K562 (cell line): ENCODE measurements around the gene NHSL2. TPM values are rescaled to one million over a fixed set of nuclear protein-coding genes. Genes with fewer than 3 reads are reported as not detected.

Experiments
- BCL6 ChIP-seq: fragments of 250-450 bp; sonication (Bioruptor Pico); IDR thresholded peaks from 2 replicates; pipeline ENCODE4 v1.4.0; 2020
- BRD4 ChIP-seq: fragments of 200-600 bp; sonication (generic); IDR thresholded peaks from 2 replicates; pipeline ENCODE4 v1.6.1; 2017; ENCODE audit warnings: inconsistent platforms
- CCAR2 ChIP-seq: fragments of 200-400 bp; formaldehyde crosslinking; IDR thresholded peaks from 2 replicates; pipeline ENCODE4 v1.6.1; 2017; ENCODE audit warnings: mild to moderate bottlenecking, low read depth, low read length
- CREBBP ChIP-seq: IDR thresholded peaks from one replicate; pipeline ENCODE4 v1.6.1; 2012; ENCODE audit warnings: low read depth, mild to moderate bottlenecking, control low read depth, inconsistent platforms, low read length
- FOSL1 ChIP-seq: fragments of 200-800 bp; sonication (Bioruptor generic); conservative IDR thresholded peaks from 2 replicates; pipeline ENCODE4 v1.6.1; 2016; ENCODE audit warnings: missing genetic modification characterization, missing compliant biosample characterization
- HEY1 ChIP-seq: fragments of 250-450 bp; sonication (Bioruptor Pico); IDR thresholded peaks from 2 replicates; pipeline ENCODE4 v1.5.0; 2020; ENCODE audit warnings: mild to moderate bottlenecking, moderate library complexity, borderline replicate concordance
- KLF16 ChIP-seq: IDR thresholded peaks from 2 replicates; pipeline ENCODE4 v1.6.1; 2016; ENCODE audit warnings: antibody characterized with exemption
- TAF15 ChIP-seq: fragments of 200-400 bp; formaldehyde crosslinking; IDR thresholded peaks from 2 replicates; pipeline ENCODE4 v1.6.1; 2017; ENCODE audit warnings: mild to moderate bottlenecking, low read depth, low read length, moderate library complexity
- TCF3 ChIP-seq: sonication (generic); formaldehyde crosslinking; IDR thresholded peaks from 2 replicates; pipeline ENCODE4 v1.4.0; 2020; ENCODE audit warnings: mild to moderate bottlenecking, missing genetic modification reagents
- ZBTB17 ChIP-seq: fragments of 450-650 bp; formaldehyde crosslinking; IDR thresholded peaks from 2 replicates; pipeline ENCODE4 v1.4.0; 2020; ENCODE audit warnings: mild to moderate bottlenecking
- ZNF232 ChIP-seq: sonication (generic); formaldehyde crosslinking; IDR thresholded peaks from 2 replicates; pipeline ENCODE4 v1.8.0; 2022; ENCODE audit warnings: mild to moderate bottlenecking, missing genetic modification reagents
- ZNF239 ChIP-seq: fragments of 250-450 bp; sonication (Bioruptor Pico); IDR thresholded peaks from 2 replicates; pipeline ENCODE4 v1.4.0; 2020; ENCODE audit warnings: mild to moderate bottlenecking
- ZNF280B ChIP-seq: fragments of 250-450 bp; sonication (Bioruptor Pico); IDR thresholded peaks from 2 replicates; pipeline ENCODE4 v1.5.1; 2021; ENCODE audit warnings: mild to moderate bottlenecking
- ZNF696 ChIP-seq: fragments of 250-450 bp; sonication (Bioruptor Pico); conservative IDR thresholded peaks from 2 replicates; pipeline ENCODE4 v1.4.0; 2020; ENCODE audit warnings: mild to moderate bottlenecking, moderate library complexity
- ZNF764 ChIP-seq: fragments of 250-450 bp; sonication (Bioruptor Pico); IDR thresholded peaks from 2 replicates; pipeline ENCODE4 v1.4.0; 2020; ENCODE audit warnings: low read depth, mild to moderate bottlenecking, moderate library complexity
- polyA plus RNA-seq, 8 experiments: library from polyadenylated mRNA; depleted of rRNA in 4 of 8; stranded (reverse) in 5 of 8; unstranded in 3 of 8; fragments of >200 nt; fragmentation: Nextera tagmentation in 2 of 8; fragmentation: Illumina TruSeq in 1 of 8; extraction: Ambion mirVana in 2 of 8; extraction: Trizol in 1 of 8; gene quantifications; 2 replicates each; pipeline versions ENCODE4 v1.2.1 to v1.2.3, GENCODE V29; 2011 to 2014; ENCODE audit warnings: inconsistent platforms in 1 of 8, missing spikeins in 1 of 8
- total RNA-seq, 7 experiments: library from RNA; depleted of rRNA in 6 of 7; stranded (reverse); fragments of >200 nt in 6 of 7; fragmentation: Illumina TruSeq in 2 of 7; extraction: Trizol in 2 of 7; gene quantifications; 2 replicates each; pipeline versions ENCODE4 v1.2.1 to v1.2.3, GENCODE V29; 2011 to 2021; ENCODE audit warnings: low replicate concordance in 1 of 7
- TF ChIP-seq, protein P1 (sequence below), 2 experiments: fragments of 450-650 bp in 1 of 2; sonication (generic) in 1 of 2; formaldehyde crosslinking in 1 of 2; IDR thresholded peaks; 2 replicates each; pipeline versions ENCODE4 v1.7.1 to v1.9.0; 2016 to 2022; ENCODE audit warnings: inconsistent platforms in 1 of 2, mild to moderate bottlenecking in 1 of 2, missing genetic modification reagents in 1 of 2

NHSL2 gene
- total and polyA plus RNA-seq, 9 of the 15 experiments (the other 6 are each of a cell fraction or from before 2014, with no cell fraction given), result 0.02 TPM; not detected in 8

DNA sequence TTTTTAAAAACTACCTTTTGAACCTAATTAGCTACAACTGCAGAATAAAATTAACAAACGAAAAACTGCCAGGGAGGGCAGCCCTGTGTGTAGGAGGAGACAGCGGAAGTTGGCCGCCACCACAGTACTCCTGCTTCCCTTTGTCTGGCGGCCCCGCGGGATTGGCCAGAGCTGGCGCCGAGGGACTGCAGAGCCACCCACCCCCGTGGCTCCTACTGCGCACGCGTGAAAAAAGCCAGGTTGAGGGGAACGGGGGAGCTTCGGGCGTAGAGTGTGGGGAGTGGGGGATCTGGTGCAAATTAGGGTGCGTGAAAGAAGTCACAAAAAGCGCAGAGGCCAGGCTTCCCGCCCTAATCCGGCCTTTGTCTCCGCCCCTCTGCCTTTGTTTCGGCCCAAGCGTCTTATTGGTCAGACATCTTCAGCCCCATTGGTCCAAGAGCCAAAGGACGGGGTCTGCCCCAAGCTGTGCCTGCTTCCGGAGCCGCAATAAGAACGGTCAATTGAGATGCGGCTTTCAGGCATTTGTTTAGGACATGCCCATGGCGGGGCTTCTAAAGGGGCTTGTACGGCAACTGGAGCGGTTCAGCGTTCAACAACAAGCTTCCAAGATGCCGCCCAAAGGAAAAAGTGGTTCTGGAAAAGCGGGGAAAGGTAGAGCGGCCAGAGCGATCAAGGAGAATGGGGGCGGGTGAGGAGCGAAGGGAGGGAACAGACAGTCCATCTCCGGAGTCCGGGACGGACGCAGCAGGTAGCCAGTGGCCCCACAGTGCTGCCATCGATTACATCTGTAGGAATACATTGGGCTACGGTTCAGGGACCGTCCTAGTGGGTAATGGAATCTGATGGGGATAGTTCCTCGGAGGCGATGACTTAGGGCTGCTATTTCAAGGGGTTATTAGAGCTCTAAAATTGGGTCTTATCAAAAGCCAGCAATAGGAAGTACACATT lies 270.8 kb downstream of the NHSL2 start, which contains the start of gene PIN4 (continued):
- TF ChIP-seq, protein P1, sequence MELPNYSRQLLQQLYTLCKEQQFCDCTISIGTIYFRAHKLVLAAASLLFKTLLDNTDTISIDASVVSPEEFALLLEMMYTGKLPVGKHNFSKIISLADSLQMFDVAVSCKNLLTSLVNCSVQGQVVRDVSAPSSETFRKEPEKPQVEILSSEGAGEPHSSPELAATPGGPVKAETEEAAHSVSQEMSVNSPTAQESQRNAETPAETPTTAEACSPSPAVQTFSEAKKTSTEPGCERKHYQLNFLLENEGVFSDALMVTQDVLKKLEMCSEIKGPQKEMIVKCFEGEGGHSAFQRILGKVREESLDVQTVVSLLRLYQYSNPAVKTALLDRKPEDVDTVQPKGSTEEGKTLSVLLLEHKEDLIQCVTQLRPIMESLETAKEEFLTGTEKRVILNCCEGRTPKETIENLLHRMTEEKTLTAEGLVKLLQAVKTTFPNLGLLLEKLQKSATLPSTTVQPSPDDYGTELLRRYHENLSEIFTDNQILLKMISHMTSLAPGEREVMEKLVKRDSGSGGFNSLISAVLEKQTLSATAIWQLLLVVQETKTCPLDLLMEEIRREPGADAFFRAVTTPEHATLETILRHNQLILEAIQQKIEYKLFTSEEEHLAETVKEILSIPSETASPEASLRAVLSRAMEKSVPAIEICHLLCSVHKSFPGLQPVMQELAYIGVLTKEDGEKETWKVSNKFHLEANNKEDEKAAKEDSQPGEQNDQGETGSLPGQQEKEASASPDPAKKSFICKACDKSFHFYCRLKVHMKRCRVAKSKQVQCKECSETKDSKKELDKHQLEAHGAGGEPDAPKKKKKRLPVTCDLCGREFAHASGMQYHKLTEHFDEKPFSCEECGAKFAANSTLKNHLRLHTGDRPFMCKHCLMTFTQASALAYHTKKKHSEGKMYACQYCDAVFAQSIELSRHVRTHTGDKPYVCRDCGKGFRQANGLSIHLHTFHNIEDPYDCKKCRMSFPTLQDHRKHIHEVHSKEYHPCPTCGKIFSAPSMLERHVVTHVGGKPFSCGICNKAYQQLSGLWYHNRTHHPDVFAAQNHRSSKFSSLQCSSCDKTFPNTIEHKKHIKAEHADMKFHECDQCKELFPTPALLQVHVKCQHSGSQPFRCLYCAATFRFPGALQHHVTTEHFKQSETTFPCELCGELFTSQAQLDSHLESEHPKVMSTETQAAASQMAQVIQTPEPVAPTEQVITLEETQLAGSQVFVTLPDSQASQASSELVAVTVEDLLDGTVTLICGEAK (IDR thresholded peaks at IDR 0.05), result peak; percentile 53; the same call in 1 of the 2 replicates
- TF ChIP-seq, protein P1 (CRISPR knock-in tag; IDR thresholded peaks at IDR 0.05), result no peak
- no peak for TF ChIP-seq ZNF696 (CRISPR knock-in tag)
- TF ChIP-seq BCL6, result no peak
- no peak for TF ChIP-seq ZBTB17 (CRISPR knock-in tag)
- TF ChIP-seq HEY1 (CRISPR knock-in tag), result no peak
- TF ChIP-seq TAF15, result no peak
- TF ChIP-seq KLF16, result no peak
- no peak for TF ChIP-seq ZNF764 (CRISPR knock-in tag)
- no peak for TF ChIP-seq CREBBP
- no peak for TF ChIP-seq ZNF280B (CRISPR knock-in tag)
- no peak for TF ChIP-seq CCAR2
- TF ChIP-seq ZNF232 (CRISPR knock-in tag), result no peak
- no peak for TF ChIP-seq FOSL1 (tag)
- TF ChIP-seq ZNF239, result no peak
- no peak for TF ChIP-seq TCF3 (CRISPR knock-in tag)
- TF ChIP-seq BRD4, result no peak
